Stimulated activated CD4-positive, alpha-beta T cell treated with anti-CD3 and anti-CD28 coated beads, Interleukin-2, amount 100 ng/mL, for 48 hours (primary cell): ENCODE data around the gene HEXIM2.

Experiments used
- DNase-seq, 2 donors: peaks; one replicate each; pipeline ENCODE4 v3.0.0-alpha.2; 2020

Gene HEXIM2

DNA sequence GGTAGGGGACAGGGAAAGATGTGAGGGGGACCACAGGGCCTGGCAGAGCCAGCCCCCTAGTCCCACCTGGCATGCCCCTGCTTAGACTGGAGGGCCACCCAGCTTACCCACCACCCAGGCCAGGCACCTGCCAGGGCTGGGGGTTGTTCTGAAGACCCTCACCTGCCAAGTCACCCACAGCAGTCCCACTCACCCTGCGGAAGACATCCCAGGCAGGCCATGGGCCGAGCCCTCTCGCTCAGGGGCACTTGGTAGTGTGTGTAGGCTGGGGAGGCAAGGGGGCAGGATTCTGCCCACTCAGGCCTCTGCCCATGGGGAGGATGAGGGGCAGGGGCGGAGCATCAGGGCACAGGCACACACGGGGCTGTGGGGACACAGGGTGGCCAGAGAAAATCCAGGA is 33.3 kb upstream of the HEXIM2 start:
- DNase-seq = no peak

GRCh38 chr17:45128989-45129388 is 32.7 kb upstream of the HEXIM2 start:
- DNase-seq = no peak

- DNase-seq = no peak
Observed at GRCh38 chr17:45129426-45129939, 32.2 kb upstream of the HEXIM2 start.

DNA sequence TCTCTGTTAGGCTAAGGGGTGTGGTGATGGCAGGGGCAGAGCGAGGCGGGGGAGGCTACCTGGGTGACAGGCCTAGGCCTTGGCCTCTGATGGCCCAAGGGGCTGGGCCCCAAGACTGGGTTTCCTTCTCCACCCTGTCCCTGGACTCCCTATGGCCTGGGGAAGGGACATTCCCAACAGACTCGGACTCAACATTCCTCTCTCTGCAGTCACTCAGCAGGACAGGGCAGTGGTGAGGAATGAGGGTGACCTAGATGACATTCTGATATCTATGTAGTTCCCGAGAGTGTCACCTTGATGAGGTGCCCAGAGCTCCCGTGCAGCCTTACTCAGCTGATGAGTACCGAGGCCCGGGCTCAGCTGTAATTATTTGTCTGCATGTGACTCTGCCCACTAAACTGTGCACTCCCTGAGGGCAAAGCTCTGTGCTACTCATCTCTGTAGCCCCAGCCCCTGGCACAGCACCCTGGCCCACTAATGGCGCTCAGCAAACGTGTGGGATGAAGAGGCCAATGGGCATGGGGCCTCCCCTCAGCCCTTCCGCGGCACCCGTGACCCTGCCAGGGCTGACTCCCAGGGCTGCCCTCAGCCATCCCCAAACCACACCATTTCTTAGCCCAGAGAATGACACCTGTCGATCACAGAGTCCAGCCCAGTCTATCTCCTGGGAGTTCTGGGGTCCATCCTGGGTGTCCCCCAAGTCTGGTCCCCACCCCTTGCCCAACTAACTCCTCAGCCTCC is 31.6 kb upstream of the HEXIM2 start:
- no peak for DNase-seq

DNA sequence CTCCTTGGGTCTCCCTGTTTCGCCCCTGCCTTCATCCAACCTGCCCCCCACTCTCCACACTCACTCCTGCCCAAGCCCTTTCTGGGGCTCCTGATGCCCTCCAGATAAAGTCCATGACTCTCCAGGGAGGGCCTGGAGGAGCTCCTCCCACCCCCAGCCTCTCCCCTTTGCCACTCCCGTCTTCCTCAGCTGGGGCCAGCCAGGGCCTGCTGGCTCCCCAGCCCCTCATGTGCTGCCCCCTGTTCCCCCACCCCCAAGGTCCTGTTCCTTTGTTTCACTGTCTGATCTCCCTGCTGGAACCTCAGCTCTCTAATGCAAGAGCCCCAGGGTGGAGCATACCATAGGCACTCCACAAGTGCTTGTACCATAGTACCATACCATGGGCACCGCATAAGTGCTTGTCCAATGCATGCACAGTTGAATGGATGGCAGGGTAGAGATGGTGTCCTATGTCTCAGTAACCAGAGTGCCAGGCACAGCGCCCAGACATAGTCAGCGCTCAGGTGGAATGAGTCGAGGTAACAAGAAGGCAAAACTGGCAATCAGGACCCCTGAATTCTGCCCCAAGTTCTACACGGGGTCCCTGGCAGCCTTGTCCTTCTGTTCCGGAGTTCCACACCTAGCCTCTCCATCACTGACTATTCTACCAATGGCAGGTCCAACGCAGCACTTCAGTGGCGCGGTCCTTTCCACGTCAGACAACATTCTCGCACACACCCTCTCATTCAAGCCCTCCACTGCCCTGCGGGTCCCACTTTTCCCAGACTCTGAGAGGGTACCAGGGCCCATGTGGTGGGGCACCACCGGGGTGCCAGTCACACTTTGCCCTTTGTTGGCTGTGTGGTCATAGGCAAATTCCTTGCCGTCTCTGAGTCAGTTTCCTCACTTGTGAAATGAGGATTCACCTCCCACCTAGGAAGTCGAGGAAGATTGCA is 30.7 kb upstream of the HEXIM2 start:
- no peak for DNase-seq

- DNase-seq = peak; percentile 51 to 62
Observed at GRCh38 chr17:45131616-45132319, 29.9 kb upstream of the HEXIM2 start.

DNA sequence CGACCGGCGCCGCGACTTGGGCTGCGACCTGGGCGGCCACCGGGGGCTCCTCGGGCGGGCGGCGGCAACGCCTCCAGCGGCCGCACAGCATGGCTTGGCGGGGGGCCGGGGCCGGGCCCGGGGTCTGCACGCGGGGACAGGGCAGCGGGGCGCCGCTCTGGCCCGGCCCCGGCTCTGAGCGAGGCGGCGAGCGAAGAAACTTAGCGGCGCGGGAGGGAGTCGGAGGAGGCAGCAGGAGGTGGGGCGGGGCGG is 29.4 kb upstream of the HEXIM2 start, which contains the start of gene PLCD3:
Gene PLCD3 (minus strand): TSS at position 196 of the 252 bp plus-strand sequence. CDS start 105 bp downstream, at position 91.
- no peak for DNase-seq

GRCh38 chr17:45132572-45133463 is 28.9 kb upstream of the HEXIM2 start:
- DNase-seq = peak; percentile 63 to 71

DNA sequence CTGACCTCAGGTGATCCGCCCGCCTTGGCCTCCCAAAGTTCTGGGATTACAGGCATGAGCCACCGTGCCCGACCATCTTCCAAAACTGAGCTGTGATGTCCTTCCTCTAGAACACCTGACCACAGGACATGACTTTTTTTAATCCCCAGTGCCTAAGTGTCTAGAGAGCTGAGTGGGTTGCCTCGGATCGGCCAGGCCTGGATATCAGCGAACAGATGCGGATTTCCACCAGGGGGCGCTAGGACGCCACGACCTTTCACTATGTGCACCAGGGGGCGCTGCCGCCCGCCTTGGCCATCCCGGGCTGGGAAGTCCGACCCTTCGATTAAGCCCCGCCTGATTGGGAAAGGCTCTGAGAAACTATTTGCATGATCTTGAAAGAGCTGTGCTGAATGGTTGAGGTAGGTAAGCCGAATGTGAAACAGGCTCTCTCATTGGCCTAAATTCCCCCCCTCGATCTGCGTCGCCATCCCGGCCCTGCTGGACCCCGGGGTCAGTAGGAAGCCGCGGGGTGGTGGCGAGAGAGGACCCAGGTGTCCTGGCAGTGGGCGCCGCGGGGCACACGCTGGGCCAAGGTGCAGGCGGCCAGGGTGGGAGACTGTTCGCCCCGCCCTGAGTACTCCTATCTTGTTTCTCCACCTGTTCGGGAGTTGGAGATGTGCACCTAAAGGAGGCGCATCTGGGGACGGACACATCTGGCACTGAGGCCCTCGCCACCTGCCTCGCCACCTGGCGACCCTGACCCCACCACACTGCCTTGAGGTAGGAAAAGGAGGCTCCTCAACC is 26.3 kb upstream of the HEXIM2 start, which contains the start of gene ACBD4:
Gene ACBD4 (plus strand): TSS at position 496 of the 786 bp plus-strand sequence. CDS start 458 bp downstream, outside the sequence.
- DNase-seq = peak; percentile 99

DNA sequence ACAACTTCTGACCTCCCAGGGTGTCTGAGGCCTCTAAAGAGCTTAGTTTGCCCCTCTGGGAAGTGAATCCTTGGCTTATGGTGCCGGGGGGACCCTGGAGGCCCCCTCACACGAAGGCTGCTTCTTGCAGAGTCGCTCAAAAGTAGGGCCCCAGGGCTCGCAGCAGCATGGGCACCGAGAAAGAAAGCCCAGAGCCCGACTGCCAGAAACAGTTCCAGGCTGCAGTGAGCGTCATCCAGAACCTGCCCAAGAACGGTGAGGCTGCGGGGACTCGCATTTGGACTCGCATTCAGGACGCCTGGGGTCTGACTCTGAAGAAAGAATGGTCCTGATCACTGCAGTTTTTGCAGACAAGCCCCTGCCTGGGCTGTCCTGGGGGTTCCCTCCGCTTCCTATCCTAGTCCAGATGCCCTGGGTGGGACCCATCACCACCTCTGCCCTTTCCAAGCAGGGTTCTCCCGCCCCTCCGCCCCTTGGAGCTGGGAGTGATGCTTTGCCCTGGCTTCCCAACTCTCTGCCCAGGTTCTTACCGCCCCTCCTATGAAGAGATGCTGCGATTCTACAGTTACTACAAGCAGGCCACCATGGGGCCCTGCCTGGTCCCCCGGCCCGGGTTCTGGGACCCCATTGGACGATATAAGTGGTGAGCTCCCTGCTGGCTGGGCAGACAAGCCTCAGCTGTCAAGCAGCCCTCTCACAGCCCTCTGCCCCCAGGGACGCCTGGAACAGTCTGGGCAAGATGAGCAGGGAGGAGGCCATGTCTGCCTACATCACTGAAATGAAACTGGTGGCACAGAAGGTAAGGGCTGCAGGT is 25.5 kb upstream of the HEXIM2 start:
- DNase-seq = no peak

DNA sequence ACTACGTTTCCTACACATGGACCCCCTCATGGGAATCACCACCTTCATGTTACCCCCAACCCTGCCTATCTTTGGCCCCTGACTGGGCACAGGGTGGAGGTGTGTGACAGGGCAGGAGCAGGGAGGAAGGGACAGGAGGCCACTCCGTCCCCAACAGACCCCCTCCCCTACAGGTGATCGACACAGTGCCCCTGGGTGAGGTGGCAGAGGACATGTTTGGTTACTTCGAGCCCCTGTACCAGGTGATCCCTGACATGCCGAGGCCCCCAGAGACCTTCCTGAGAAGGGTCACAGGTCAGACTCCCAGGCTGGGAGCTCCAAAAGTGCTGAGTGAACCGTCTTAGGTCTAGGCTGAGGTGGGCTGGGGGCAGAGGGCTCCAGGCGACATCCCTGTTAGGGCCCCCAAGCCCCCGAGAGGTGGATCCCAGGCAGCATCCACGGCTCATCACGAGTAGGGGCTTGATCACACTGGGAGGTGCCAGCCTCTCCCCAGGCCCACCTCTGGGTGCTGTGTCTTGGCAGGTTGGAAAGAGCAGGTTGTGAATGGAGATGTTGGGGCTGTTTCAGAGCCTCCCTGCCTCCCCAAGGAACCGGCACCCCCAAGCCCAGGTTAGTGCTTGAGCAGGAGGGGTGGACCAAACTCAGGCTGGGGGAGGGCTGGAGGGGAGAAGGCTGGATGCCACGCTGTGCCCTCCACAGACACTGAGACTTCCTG is 24.7 kb upstream of the HEXIM2 start:
- no peak for DNase-seq

DNA sequence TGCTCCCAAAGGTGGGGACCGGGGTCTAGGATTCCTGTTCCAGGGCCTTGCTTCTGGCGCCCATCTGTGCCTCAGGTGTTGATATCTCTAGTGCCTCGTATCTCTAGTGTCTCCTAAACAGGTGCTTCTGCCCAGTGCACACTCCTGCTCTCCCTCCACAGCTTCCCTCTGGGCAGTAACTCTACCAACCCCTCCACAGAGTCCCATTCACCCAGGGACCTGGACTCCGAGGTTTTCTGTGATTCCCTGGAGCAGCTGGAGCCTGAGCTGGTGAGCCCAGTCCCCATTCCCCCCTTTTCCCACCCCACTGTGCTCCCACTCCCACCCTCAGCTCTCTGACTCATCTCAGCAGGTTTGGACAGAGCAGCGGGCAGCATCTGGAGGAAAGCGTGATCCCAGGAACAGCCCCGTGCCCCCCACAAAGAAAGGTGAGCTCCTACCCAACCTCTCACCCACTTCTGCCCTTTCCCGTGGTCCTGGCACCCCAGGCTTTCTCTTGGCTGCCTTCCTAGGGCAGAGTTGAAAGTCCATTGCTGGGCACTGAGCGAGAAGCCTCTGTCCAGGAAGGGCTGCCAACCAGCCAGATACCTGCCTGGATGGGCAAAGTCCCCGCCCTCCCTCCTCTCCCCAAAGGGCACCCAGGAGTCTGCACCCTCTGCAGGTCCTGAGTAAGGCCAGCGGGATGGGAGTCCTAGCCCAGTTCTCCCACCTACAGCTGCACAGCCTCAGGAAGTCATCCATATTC is 23.9 kb upstream of the HEXIM2 start:
- DNase-seq = no peak

GRCh38 chr17:45138911-45139532 is 22.7 kb upstream of the HEXIM2 start:
- no peak for DNase-seq

- no peak for DNase-seq
Observed at GRCh38 chr17:45139533-45139920, 22.1 kb upstream of the HEXIM2 start.

GRCh38 chr17:45143094-45143670 is 18.5 kb upstream of the HEXIM2 start:
- no peak for DNase-seq

- no peak for DNase-seq
Observed at GRCh38 chr17:45143767-45144198, 17.9 kb upstream of the HEXIM2 start.

- no peak for DNase-seq
Observed at GRCh38 chr17:45144199-45145034, 17.3 kb upstream of the HEXIM2 start.
